ENCODE results near the gene TADA2A. TPM values are rescaled to one million over a fixed set of nuclear protein-coding genes. Genes with fewer than 3 reads are reported as not detected.

Gene TADA2A
- total RNA-seq, 4 donors from 2014 or later = 11.5 to 23.7 (median 17.7) TPM

- TF ChIP-seq CTCF (IDR thresholded peaks at IDR 0.05) (no peak), POLR2AphosphoS5 (IDR thresholded peaks at IDR 0.05) (no peak), EP300 (IDR thresholded peaks at IDR 0.05) (no peak), POLR2A (IDR thresholded peaks at IDR 0.05; ENCODE audit: low read depth) (no peak)
- 95% methylated on average over 7 of the region's 7 CpGs for WGBS
- no peak within 1 kb of the TSS for H3K4me3 ChIP-seq
- H3K4me1 ChIP-seq = peaks cover 0 to 5% (median 4%) of the 10 kb centered on the region in 4 donors
- intact Hi-C loops (cut with DNase I) = loop anchor here (2.0 kb wide), 1 partner anchor 19 kb away; no protein-coding TSS in a partner anchor
- no peak within 1 kb of the TSS for H3K27ac ChIP-seq (replicated peaks in 1 of 4)
- no peak for DNase-seq (ENCODE audit: extremely low spot score)
- H3K36me3 ChIP-seq = no peaks in the 10 kb centered on the region
- no peaks in the 10 kb centered on the region for H3K9me3 ChIP-seq
- H3K27me3 ChIP-seq = no peaks in the 10 kb centered on the region
Measured at GRCh38 chr17:37375706-37376105, 31.0 kb upstream of the TADA2A start, which contains the start of gene C17orf78. C17orf78 (plus strand) TSS chr17:37375985; CDS start chr17:37376093, 108 bp downstream.

GRCh38 chr17:37382056-37382455, 24.6 kb upstream of the TADA2A start:
- H3K27ac ChIP-seq (replicated peaks in 1 of 4) = no peak overlapping the region
- 94% methylated on average over 1 of the region's 1 CpG for WGBS
- no peak for DNase-seq (ENCODE audit: extremely low spot score)
- H3K36me3 ChIP-seq = no peaks in the 10 kb centered on the region
- H3K4me3 ChIP-seq = no peak overlapping the region
- no peaks in the 10 kb centered on the region for H3K27me3 ChIP-seq
- no peaks in the 10 kb centered on the region for H3K4me1 ChIP-seq
- intact Hi-C loops (cut with DNase I) = no loop called here
- TF ChIP-seq EP300 (IDR thresholded peaks at IDR 0.05) (no peak), POLR2A (IDR thresholded peaks at IDR 0.05; ENCODE audit: low read depth) (no peak), POLR2AphosphoS5 (IDR thresholded peaks at IDR 0.05) (no peak), CTCF (IDR thresholded peaks at IDR 0.05) (no peak)
- no peaks in the 10 kb centered on the region for H3K9me3 ChIP-seq

- Histone ChIP-seq H3K27me3 (no peaks in the 10 kb centered on the region), H3K36me3 (peaks cover 0 to 3% (median 0%) of the 10 kb centered on the region in 4 donors), H3K4me1 (no peaks in the 10 kb centered on the region), H3K27ac (replicated peaks in 1 of 4) (no peak overlapping the region), H3K9me3 (no peaks in the 10 kb centered on the region), H3K4me3 (no peak overlapping the region)
- no peak for DNase-seq (ENCODE audit: extremely low spot score)
- 63% methylated on average over 3 of the region's 3 CpGs for WGBS
- no peak for TF ChIP-seq EP300 (IDR thresholded peaks at IDR 0.05)
- TF ChIP-seq POLR2AphosphoS5 (IDR thresholded peaks at IDR 0.05) = no peak
- TF ChIP-seq CTCF (IDR thresholded peaks at IDR 0.05) = no peak
- no peak for TF ChIP-seq POLR2A (IDR thresholded peaks at IDR 0.05; ENCODE audit: low read depth)
- intact Hi-C loops (cut with DNase I) = no loop called here
Measured at GRCh38 chr17:37384560-37385149, 22.0 kb upstream of the TADA2A start.

- Histone ChIP-seq H3K4me1 (no peaks in the 10 kb centered on the region), H3K36me3 (peaks cover 0 to 3% (median 0%) of the 10 kb centered on the region in 4 donors), H3K27me3 (no peaks in the 10 kb centered on the region), H3K9me3 (no peaks in the 10 kb centered on the region), H3K4me3 (no peak overlapping the region), H3K27ac (replicated peaks in 1 of 4) (no peak overlapping the region)
- intact Hi-C loops (cut with DNase I) = no loop called here
- TF ChIP-seq CTCF (IDR thresholded peaks at IDR 0.05) (no peak), POLR2AphosphoS5 (IDR thresholded peaks at IDR 0.05) (no peak), POLR2A (IDR thresholded peaks at IDR 0.05; ENCODE audit: low read depth) (no peak), EP300 (IDR thresholded peaks at IDR 0.05) (no peak)
- no peak for DNase-seq (ENCODE audit: extremely low spot score)
Measured at GRCh38 chr17:37385474-37385990, 21.2 kb upstream of the TADA2A start.

Measured in esophagus muscularis mucosa (tissue), 4 donors.